ENCODE data around the gene TMC4. TPM values are rescaled to one million over a fixed set of nuclear protein-coding genes. Genes with fewer than 3 reads are reported as not detected.
A peak's percentile ranks its signal among the peaks of the same experiment; 100 is the strongest.

Gene TMC4
- total RNA-seq, 1 donor from 2014 or later, result 23.2 TPM

GRCh38 chr19:54162884-54163283, 10.1 kb downstream of the TMC4 start:
- H3K36me3 ChIP-seq (ENCODE audit: control insufficient read depth, insufficient read depth, low read length), result no peaks in the 10 kb centered on the region
- no peak for DNase-seq (ENCODE audit: low read depth)
- FAIRE-seq, result no peak
- TF ChIP-seq, protein P1, sequence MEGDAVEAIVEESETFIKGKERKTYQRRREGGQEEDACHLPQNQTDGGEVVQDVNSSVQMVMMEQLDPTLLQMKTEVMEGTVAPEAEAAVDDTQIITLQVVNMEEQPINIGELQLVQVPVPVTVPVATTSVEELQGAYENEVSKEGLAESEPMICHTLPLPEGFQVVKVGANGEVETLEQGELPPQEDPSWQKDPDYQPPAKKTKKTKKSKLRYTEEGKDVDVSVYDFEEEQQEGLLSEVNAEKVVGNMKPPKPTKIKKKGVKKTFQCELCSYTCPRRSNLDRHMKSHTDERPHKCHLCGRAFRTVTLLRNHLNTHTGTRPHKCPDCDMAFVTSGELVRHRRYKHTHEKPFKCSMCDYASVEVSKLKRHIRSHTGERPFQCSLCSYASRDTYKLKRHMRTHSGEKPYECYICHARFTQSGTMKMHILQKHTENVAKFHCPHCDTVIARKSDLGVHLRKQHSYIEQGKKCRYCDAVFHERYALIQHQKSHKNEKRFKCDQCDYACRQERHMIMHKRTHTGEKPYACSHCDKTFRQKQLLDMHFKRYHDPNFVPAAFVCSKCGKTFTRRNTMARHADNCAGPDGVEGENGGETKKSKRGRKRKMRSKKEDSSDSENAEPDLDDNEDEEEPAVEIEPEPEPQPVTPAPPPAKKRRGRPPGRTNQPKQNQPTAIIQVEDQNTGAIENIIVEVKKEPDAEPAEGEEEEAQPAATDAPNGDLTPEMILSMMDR (IDR thresholded peaks at IDR 0.05; ENCODE audit: insufficient read depth, low read length, severe bottlenecking), result no peak
- no peak overlapping the region for H3K4me3 ChIP-seq (ENCODE audit: low read depth, low read length)
- no peaks in the 10 kb centered on the region for H3K27me3 ChIP-seq (ENCODE audit: control insufficient read depth, insufficient read depth, low read length)

DNA sequence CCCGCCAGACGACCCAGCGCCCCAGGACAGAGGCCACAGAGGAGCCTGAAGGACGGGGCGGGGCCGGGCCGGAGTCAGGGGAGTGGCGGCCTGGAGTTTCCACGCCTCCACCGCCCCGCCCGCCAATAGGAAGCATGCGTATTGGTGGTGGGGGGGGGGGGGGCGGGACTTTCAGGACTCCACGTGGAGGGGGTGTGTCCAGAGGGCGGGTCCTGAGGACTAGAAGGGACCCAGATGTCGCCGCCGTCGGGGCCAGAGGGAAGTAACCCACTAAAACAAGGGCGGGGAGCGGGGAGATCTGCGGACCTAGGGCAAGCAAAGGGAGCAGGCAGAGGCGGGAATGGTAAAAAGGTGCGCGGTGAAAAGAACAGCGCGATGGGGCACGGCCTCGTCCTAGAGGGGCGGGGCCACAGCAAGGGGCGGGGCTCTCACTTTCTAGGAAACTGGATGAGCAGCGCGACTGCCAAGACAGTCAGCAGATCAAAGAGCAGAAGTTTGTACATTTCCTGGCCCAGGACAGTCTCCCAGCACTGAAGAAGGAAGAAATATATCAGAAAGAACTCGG, 10.6 kb downstream of the TMC4 start:
- Histone ChIP-seq H3K27me3 (ENCODE audit: control insufficient read depth, insufficient read depth, low read length) (no peaks in the 10 kb centered on the region), H3K4me3 (ENCODE audit: low read depth, low read length) (peak overlapping the region; percentile 33), H3K36me3 (ENCODE audit: control insufficient read depth, insufficient read depth, low read length) (peaks cover 1% of the 10 kb centered on the region)
- TF ChIP-seq, protein P1 (IDR thresholded peaks at IDR 0.05; ENCODE audit: insufficient read depth, low read length, severe bottlenecking), result no peak
- peak; percentile 45 for DNase-seq (ENCODE audit: low read depth)
- no peak for FAIRE-seq

DNA sequence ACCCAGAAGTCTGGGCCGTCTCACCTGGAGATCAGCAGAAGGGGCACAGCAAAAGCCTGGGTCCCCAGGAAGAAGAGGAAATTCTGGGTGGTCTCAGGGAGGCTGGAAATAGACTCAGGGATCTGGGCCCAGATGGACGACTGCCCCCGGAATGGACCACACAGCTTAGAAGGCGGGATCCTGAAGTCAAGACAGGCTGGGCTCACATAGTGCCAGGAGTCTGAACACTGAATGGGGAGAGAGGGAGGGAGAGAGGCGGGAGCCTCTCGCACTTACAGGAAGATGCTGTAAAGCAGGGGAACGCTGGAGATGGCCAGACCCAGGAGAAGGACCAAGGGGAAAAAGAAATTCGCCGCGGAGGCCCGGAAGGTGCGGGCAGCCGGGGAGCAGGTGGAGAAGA, 12.1 kb downstream of the TMC4 start:
- no peak for FAIRE-seq
- no peak for DNase-seq (ENCODE audit: low read depth)
- no peak overlapping the region for H3K4me3 ChIP-seq (ENCODE audit: low read depth, low read length)
- H3K36me3 ChIP-seq (ENCODE audit: control insufficient read depth, insufficient read depth, low read length), result peaks cover 13% of the 10 kb centered on the region
- TF ChIP-seq, protein P1 (IDR thresholded peaks at IDR 0.05; ENCODE audit: insufficient read depth, low read length, severe bottlenecking), result no peak
- H3K27me3 ChIP-seq (ENCODE audit: control insufficient read depth, insufficient read depth, low read length), result no peaks in the 10 kb centered on the region

- TF ChIP-seq, protein P1 (IDR thresholded peaks at IDR 0.05; ENCODE audit: insufficient read depth, low read length, severe bottlenecking), result no peak
- Histone ChIP-seq H3K27me3 (ENCODE audit: control insufficient read depth, insufficient read depth, low read length) (no peaks in the 10 kb centered on the region), H3K36me3 (ENCODE audit: control insufficient read depth, insufficient read depth, low read length) (peaks cover 14% of the 10 kb centered on the region), H3K4me3 (ENCODE audit: low read depth, low read length) (peak overlapping the region; percentile 47)
- DNase-seq (ENCODE audit: low read depth) (peak; percentile 20), FAIRE-seq (no peak)
Measured at GRCh38 chr19:54160182-54160811, 12.7 kb downstream of the TMC4 start.

GRCh38 chr19:54159352-54160181, 13.4 kb downstream of the TMC4 start, which contains the start of gene LENG1:
LENG1 (minus strand) TSS chr19:54159721; CDS start chr19:54159695, 26 bp downstream.
- Histone ChIP-seq H3K36me3 (ENCODE audit: control insufficient read depth, insufficient read depth, low read length) (peaks cover 21% of the 10 kb centered on the region), H3K4me3 (ENCODE audit: low read depth, low read length) (peak within 1 kb of the TSS; percentile 70), H3K27me3 (ENCODE audit: control insufficient read depth, insufficient read depth, low read length) (no peaks in the 10 kb centered on the region)
- TF ChIP-seq, protein P1 (IDR thresholded peaks at IDR 0.05; ENCODE audit: insufficient read depth, low read length, severe bottlenecking), result peak; percentile 42
- FAIRE-seq (peak; percentile 87), DNase-seq (ENCODE audit: low read depth) (peak; percentile 99)

All from bronchial epithelial cell (primary cell).